OCI-LY7 (cell line): Measurements from ENCODE around the gene COX6A1. TPM values are rescaled to one million over a fixed set of nuclear protein-coding genes. Genes with fewer than 3 reads are reported as not detected.
A peak's percentile ranks its signal among the peaks of the same experiment; 100 is the strongest.

Experiments used
- BruUV-seq: library from RNA; stranded (reverse); fragments of 400-500 nt; replicated peaks from 2 replicates; lab custom pipeline; 2021; lab: Mats Ljungman, UMichigan
- CTCF ChIA-PET: fragments of 300-600 bp; sonication (Branson Sonifier 250); formaldehyde crosslinking; loops from one replicate; lab custom pipeline; 2022; ENCODE audit warnings: antibody characterized with exemption; ENCODE audit not compliant: unreplicated experiment; lab: Charles Lee
- POLR2A ChIA-PET: fragments of 300-600 bp; sonication (Branson Sonifier 250); formaldehyde crosslinking; loops from one replicate; lab custom pipeline; 2022; ENCODE audit warnings: antibody characterized with exemption; lab: Charles Lee
- DNase-seq: peaks from one replicate; pipeline ENCODE4 v3.0.0-alpha.2; 2015; ENCODE audit warnings: low spot score
- H2AFZ ChIP-seq: fragments of 200-600 bp; sonication (generic), shearing (Covaris generic); 2 replicates; pipeline ENCODE4 v1.6.1; 2014; ENCODE audit warnings: mild to moderate bottlenecking, antibody characterized with exemption, low read length, moderate library complexity
- H3K27ac ChIP-seq: fragments of 200-600 bp; sonication (generic); 2 replicates; pipeline ENCODE4 v1.5.1; 2014; ENCODE audit warnings: mixed run types, low read depth, mild to moderate bottlenecking, moderate library complexity, low read length, inconsistent platforms; ENCODE audit not compliant: poor library complexity, severe bottlenecking
- H3K36me3 ChIP-seq: fragments of 200-600 bp; sonication (generic); 2 replicates; pipeline ENCODE4 v1.6.1; 2014; ENCODE audit warnings: mild to moderate bottlenecking, antibody characterized with exemption, low read length, moderate library complexity, mixed read lengths; ENCODE audit not compliant: insufficient read depth
- H3K4me1 ChIP-seq: fragments of 200-600 bp; sonication (generic); 2 replicates; pipeline ENCODE4 v1.5.1; 2014; ENCODE audit warnings: mild to moderate bottlenecking, low read length; ENCODE audit not compliant: insufficient read depth, poor library complexity, severe bottlenecking
- H3K4me2 ChIP-seq: fragments of 200-600 bp; sonication (generic); 2 replicates; pipeline ENCODE4 v1.6.1; 2014; ENCODE audit warnings: mild to moderate bottlenecking, low read length
- H3K4me3 ChIP-seq: fragments of 200-600 bp; sonication (generic); 2 replicates; pipeline ENCODE4 v1.5.1; 2014; ENCODE audit warnings: mild to moderate bottlenecking, low read depth, low read length; ENCODE audit not compliant: poor library complexity, severe bottlenecking
- H3K79me2 ChIP-seq: fragments of 200-600 bp; sonication (generic); 2 replicates; pipeline ENCODE4 v1.6.1; 2016; ENCODE audit warnings: low read depth, mild to moderate bottlenecking, low read length, moderate library complexity, mixed read lengths; ENCODE audit not compliant: insufficient read depth
- H3K9me2 ChIP-seq: fragments of 200-600 bp; sonication (generic); 2 replicates; pipeline ENCODE4 v1.6.1; 2016; ENCODE audit warnings: mild to moderate bottlenecking, low read length, mixed read lengths; ENCODE audit not compliant: insufficient read depth
- H3K9me3 ChIP-seq: fragments of 200-600 bp; sonication (generic); 2 replicates; pipeline ENCODE4 v1.6.1; 2014; ENCODE audit warnings: mild to moderate bottlenecking, mixed run types, low read length, mixed read lengths
- H4K20me1 ChIP-seq: fragments of 200-600 bp; sonication (generic); 2 replicates; pipeline ENCODE4 v1.6.1; 2014; ENCODE audit warnings: mild to moderate bottlenecking, antibody characterized with exemption, low read length, moderate library complexity, mixed read lengths; ENCODE audit not compliant: insufficient read depth
- EZH2phosphoT487 ChIP-seq: fragments of 200-600 bp; sonication (generic); IDR thresholded peaks from 2 replicates; pipeline ENCODE4 v1.6.1; 2018; ENCODE audit warnings: low read depth, borderline replicate concordance, mild to moderate bottlenecking, mixed run types, antibody characterized with exemption, low read length, moderate library complexity, mixed read lengths
- intact Hi-C: fragments of 100-400 bp; cut with micrococcal nuclease; formaldehyde crosslinking; loops from one replicate; pipeline ENCODE4 v1.10.0; 2022; ENCODE audit not compliant: unreplicated experiment
- total RNA-seq, 2 experiments: library from RNA; depleted of rRNA in 1 of 2; stranded (reverse); fragments of >200 nt in 1 of 2; shearing (Covaris generic) in 1 of 2; gene quantifications; 2 replicates each; pipeline ENCODE4 v1.2.3, GENCODE V29; 2014 to 2022
- TF ChIP-seq, protein P1 (sequence below): fragments of 200-600 bp; sonication (generic); conservative IDR thresholded peaks from 2 replicates; pipeline ENCODE4 v1.5.1; 2014; ENCODE audit warnings: mild to moderate bottlenecking, antibody characterized with exemption, low read length, moderate library complexity, mixed read lengths

The COX6A1 gene
- total RNA-seq, 2 experiments from 2014 or later: 449 to 591 TPM

DNA sequence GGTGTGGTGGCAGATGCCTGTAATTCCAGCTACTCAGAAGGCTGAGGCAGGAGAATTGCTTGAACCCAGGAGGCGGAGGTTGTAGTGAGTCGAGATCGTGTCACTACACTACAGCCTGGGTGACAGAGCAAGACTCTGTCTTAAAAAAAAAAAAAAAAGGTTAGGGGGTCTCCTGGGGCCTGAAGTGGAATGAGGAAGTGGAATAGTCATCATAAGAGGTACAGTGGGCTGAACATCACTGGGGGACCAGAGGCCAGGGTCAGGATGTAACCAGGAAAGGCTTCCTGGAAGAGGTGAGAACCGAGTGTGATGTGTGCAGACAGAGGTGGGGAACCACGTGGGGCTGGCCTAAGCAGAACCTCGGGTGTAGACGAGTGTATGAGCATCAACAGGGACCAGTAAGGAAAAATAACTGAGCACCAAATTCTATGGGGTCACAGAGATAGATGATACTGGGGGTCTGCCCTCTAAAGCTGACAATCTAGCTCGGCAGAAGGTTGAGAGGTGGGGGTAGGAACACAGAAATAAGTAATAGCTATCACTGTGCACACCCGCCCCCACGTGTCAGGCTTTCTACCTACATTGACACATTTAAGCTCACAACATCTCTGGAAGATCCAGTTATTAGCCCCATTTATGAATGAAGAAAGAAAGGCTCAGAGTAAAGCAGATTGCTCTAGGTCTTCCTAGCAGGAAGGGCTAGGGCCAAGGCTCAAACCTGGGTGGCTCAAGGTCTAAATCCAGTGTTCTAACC, 5.0 kb upstream of the COX6A1 start:
- Histone ChIP-seq H2AFZ (peak overlapping the region; percentile 55; the same call in 1 of the 2 replicates), H3K9me3 (peaks cover 5% of the 10 kb centered on the region; the same call in 1 of the 2 replicates), H3K9me2 (no peaks in the 10 kb centered on the region), H3K4me1 (peaks cover 6% of the 10 kb centered on the region), H3K36me3 (no peaks in the 10 kb centered on the region), H3K4me3 (no peak overlapping the region), H3K79me2 (peaks cover under 1% of the 10 kb centered on the region; the same call in 1 of the 2 replicates), H4K20me1 (no peaks in the 10 kb centered on the region), H3K27ac (no peak overlapping the region), H3K4me2 (no peak overlapping the region; the same call in 1 of the 2 replicates)
- DNase-seq: no peak
- TF ChIP-seq EZH2phosphoT487: no peak
- intact Hi-C loops: loop anchor here (10.0 kb wide), 2 partner anchors 208 to 292 kb away; partner anchors contain the start of gene ACADS
- ChIA-PET CTCF (no interaction called here), POLR2A (interaction anchor here (0.7 kb wide), 3 partner anchors 108 to 596 kb away, joined by 3 read pairs; no protein-coding TSS in a partner anchor)
- no TSS peak for BruUV-seq

DNA sequence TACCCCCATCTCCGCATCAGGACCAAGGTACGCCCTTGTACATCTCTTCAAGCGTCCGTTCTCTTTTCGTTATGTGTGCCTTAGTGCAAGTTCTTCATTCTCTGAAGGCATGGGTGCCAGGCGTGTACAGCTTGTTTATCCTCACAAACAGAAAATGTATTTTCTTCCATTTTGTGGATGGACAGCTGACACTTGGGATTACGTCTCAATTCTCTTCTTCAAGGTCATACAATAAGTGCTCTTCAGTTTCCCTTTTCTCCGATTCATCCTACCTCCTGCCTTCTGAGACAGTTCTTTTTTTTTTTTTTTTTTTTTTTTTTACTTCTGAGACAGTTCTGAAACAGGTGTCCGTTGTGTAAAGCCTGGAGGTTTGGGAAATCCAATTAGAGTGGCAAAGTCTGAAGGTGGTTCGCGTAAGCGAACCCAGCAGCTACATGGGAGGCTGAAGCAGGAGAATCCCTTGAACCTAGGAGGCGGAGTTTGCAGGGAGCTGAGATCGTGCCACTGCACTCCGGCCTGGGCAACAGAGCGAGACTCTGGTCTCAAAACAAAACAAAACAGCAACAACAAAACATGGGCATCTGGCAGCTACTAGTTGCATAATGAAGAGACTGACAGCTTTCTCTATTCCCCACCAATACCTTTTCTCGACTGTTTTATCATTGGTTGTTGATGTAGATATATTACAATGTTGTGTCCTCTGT, 734 bp downstream of the COX6A1 start:
- H2AFZ ChIP-seq: no peak overlapping the region; the same call in 1 of the 2 replicates
- intact Hi-C loops: loop anchor here (2.0 to 10.0 kb wide), 6 partner anchors 28 to 286 kb away; partner anchors contain the start of genes ACADS and DYNLL1
- peak overlapping the region; percentile 91 for H3K4me3 ChIP-seq
- H3K79me2 ChIP-seq: peaks cover 51% of the 10 kb centered on the region
- H4K20me1 ChIP-seq: peaks cover 11% of the 10 kb centered on the region
- ChIA-PET POLR2A (interaction anchor here (0.6 to 2.6 kb wide), 7 partner anchors 30 to 740 kb away, joined by 3 to 6 read pairs (median 5); partner anchors contain the start of gene RNU4-1), CTCF (interaction anchor here (0.5 to 1.0 kb wide), 2 partner anchors 133 to 211 kb away, joined by 3 to 5 read pairs; no protein-coding TSS in a partner anchor)
- peak overlapping the region; percentile 82 for H3K4me2 ChIP-seq
- no TSS peak for BruUV-seq
- no peaks in the 10 kb centered on the region for H3K9me2 ChIP-seq
- peak overlapping the region; percentile 69 for H3K27ac ChIP-seq
- H3K36me3 ChIP-seq: peaks cover 42% of the 10 kb centered on the region
- H3K4me1 ChIP-seq: peaks cover 19% of the 10 kb centered on the region
- no peaks in the 10 kb centered on the region for H3K9me3 ChIP-seq
- TF ChIP-seq, protein P1, sequence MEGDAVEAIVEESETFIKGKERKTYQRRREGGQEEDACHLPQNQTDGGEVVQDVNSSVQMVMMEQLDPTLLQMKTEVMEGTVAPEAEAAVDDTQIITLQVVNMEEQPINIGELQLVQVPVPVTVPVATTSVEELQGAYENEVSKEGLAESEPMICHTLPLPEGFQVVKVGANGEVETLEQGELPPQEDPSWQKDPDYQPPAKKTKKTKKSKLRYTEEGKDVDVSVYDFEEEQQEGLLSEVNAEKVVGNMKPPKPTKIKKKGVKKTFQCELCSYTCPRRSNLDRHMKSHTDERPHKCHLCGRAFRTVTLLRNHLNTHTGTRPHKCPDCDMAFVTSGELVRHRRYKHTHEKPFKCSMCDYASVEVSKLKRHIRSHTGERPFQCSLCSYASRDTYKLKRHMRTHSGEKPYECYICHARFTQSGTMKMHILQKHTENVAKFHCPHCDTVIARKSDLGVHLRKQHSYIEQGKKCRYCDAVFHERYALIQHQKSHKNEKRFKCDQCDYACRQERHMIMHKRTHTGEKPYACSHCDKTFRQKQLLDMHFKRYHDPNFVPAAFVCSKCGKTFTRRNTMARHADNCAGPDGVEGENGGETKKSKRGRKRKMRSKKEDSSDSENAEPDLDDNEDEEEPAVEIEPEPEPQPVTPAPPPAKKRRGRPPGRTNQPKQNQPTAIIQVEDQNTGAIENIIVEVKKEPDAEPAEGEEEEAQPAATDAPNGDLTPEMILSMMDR: no peak
- no peak for TF ChIP-seq EZH2phosphoT487
- peak; percentile 19 for DNase-seq

DNA sequence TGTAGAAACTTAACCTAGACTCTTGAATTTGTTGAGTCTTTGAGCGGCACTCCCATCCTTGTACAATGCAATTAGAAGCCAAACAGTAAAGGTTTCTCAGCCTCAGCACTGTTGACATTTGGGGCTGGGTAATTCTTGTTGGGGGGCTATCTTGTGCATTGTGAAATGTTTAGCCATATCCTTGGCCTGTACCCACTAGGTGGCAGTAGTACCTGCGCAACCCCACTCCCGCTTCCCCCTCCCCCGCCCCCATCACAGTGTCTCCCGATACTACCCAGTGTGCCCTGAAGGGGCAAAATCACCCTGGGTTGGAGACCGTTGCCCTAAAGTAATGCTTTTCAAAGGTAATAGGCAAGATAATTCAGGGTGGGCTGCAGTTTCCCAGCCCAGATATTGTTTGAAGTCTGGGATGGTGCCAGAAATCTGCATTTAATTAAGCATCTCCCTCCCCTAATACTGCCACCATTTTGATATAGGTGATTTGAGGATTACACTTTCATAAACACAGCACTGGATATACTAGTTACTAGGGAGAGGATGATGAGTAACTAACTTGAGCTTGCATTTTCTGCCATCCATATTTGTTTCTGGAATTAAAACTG, 1.8 kb downstream of the COX6A1 start:
- Histone ChIP-seq H3K27ac (no peak overlapping the region), H3K9me3 (no peaks in the 10 kb centered on the region), H2AFZ (no peak overlapping the region), H3K4me3 (peak overlapping the region; percentile 91), H3K36me3 (peaks cover 53% of the 10 kb centered on the region), H3K9me2 (no peaks in the 10 kb centered on the region), H3K4me2 (peak overlapping the region; percentile 82), H4K20me1 (peaks cover 11% of the 10 kb centered on the region), H3K79me2 (peaks cover 62% of the 10 kb centered on the region), H3K4me1 (peaks cover 30% of the 10 kb centered on the region)
- ChIA-PET CTCF (no interaction called here), POLR2A (interaction anchor here (1.0 kb wide), 1 partner anchor 29 kb away, joined by 5 read pairs; no protein-coding TSS in a partner anchor)
- TF ChIP-seq, protein P1: peak; percentile 88
- TF ChIP-seq EZH2phosphoT487: no peak
- peak; percentile 86 for DNase-seq
- no TSS peak for BruUV-seq
- intact Hi-C loops: loop anchor here (2.0 to 10.0 kb wide), 6 partner anchors 27 to 285 kb away; partner anchors contain the start of genes ACADS and DYNLL1
